ENCODE results near the gene PLPPR3. TPM values are rescaled to one million over a fixed set of nuclear protein-coding genes. Genes with fewer than 3 reads are reported as not detected.
"Not testable (repeated sequence)": the region's sequence is repeated elsewhere in the genome, so short reads cannot be mapped to it uniquely, and the experiment has no call there.

Gene PLPPR3
- total RNA-seq, 1 donor from 2014 or later: 0.39 TPM

DNA sequence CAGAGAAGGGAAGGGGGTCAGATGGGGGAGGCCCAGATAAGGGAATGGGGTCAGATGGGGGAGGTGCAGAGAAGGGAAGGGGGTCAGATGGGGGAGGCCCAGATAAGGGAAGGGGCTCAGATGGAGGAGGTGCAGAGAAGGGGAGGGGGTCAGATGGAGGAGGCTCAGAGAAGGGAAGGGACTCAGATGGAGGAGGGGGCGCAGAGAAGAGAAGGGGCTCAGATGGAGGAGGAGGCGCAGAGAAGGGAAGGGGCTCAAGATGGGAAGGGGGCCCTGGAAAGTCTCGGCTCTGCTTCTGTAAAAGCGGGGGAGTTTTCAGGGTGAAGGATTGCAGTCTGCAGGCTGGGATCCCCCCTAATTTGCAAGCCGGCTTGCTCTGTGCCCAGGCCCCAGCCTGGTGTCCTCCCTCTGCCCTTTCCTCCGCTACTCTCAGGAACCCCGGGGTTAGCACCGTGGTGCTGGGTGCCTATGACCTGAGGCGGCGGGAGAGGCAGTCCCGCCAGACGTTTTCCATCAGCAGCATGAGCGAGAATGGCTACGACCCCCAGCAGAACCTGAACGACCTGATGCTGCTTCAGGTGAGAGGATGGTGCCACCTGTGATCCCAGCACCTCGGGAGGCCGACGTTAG, 7.5 kb upstream of the PLPPR3 start:
- no peak for DNase-seq (ENCODE audit: low read depth in 2 of 2)

DNA sequence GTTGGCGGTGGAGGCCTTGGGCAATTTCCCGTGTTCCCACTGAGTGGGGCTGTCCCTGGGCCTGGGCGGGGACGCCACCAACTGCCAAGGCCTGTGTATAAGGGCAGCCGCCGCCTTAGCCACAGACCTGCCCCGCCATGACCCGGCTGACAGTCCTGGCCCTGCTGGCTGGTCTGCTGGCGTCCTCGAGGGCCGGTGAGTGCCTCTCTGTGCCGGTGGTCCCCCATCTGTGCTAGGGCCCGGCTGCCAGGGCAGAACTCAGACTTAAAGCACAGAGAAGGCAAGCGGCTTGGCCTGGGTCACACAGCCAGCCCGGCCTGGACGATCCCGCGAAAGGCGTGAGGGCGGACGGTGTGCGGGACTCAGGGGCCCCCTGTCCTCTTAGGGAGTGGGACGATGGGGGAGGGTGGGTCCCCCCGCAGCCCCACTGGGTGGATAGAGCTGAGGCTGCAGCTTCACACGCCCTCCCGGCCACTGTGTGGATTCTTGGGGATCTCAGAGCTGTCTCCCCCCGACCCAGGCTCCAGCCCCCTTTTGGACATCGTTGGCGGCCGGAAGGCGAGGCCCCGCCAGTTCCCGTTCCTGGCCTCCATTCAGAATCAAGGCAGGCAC, 6.1 kb upstream of the PLPPR3 start, which contains the start of gene AZU1:
Gene AZU1 (plus strand): TSS at position 128 of the 612 bp plus-strand sequence. CDS start 10 bp downstream, at position 138.
- no peak for DNase-seq (ENCODE audit: low read depth in 2 of 2)

DNA sequence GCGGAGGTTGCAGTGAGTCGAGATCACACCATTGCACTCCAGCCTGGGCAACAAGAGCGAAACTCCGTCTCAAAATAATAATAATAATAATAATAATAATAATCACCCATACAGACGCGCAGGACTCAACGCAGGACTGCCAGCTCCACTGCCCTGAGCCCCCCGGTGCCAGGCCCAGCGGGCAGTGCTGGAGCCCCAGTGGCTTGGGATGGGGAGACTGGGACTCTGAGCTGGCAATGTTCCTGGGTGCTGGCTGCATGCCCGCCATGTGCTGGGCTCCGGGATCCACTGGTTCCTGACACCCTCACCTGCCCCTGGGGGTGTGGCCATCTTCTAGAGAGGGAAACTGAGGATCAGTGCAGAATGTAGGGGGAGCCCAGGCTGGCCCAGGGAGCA, 5.6 kb upstream of the PLPPR3 start:
- no peak for DNase-seq (ENCODE audit: low read depth in 2 of 2)

DNA sequence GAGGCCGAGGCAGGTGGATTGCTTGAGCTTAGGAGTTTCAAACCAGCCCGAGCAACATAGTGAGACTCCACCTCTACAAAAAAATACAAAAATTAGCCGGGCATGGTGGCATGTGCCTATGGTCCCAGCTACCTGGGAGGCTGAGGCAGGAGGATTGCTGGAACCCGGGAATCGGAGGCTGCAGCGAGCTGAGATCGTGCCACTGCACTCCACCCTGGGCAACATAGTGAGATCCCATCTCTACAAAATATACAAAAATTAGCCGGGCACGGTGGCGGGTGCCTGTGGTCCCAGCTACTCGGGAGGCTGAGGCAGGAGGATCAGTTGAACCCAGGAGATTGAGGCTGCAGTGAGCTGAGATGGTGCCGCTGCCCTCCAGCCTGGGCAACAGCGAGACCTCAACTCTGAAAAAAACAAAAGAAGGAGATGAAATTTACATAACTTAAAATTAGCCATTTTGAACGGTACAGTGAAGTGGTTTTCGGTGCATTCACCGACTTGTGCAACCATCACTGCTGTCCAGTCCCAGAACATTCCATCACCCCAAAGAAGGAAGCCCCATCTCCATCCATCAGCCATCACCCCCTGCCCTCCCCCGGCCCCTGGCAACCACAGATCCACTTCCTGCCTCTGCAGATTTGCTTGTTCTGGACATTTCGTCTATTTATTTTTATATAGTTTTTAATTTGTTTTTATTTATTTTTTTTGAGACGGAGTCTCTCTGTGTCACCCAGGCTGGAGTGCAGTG, 4.3 kb upstream of the PLPPR3 start:
- DNase-seq (ENCODE audit: low read depth in 2 of 2): no peak

DNA sequence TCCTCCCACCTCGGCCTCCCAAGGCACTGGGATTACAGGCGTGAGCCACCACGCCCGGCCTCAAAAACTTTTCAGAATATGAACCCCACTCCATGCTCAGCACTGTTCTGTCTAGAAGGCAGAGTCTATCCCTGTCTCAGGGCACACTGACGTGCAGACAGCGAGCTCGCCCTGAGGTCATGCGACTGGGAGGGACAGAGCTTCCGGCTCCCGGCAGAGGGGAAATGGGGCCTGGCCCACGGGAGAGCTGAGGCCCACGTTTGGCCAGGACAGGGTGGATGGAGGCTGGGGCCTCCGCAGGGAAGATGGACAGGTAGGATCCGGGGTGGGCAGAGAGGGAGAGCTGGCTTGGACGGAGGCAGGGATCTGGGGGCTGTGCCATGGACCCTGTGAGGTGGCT, 3.1 kb upstream of the PLPPR3 start:
- no peak for DNase-seq (ENCODE audit: low read depth in 2 of 2)

DNA sequence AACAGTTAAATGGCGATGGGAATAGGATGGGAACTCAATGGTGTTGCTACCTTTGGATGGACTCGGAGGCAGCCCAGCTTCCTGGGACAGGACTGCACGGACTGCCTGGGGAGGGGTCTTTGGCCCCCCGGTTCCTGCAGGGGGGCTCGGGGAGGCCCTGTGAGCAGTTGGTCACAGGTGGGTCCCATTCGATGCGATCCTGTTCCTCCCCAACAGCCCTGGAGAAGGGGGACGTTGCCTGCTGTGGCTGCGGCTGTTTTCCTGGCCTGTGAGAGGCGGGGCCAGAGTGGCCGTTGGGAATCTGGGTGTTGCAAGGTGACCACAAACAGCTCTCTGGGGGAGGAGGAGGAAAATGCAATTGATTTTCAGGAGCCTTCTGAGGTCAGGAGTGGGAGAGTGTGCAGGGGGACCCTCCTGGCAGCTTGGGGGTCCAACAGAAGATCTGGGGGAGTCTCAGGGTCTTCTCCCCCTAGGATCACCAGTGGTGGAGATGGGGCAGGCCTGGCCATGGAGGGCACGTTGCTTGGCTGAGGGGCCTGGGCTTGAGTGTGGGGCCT, 1.9 kb upstream of the PLPPR3 start:
- no peak for DNase-seq (ENCODE audit: low read depth in 2 of 2)

DNA sequence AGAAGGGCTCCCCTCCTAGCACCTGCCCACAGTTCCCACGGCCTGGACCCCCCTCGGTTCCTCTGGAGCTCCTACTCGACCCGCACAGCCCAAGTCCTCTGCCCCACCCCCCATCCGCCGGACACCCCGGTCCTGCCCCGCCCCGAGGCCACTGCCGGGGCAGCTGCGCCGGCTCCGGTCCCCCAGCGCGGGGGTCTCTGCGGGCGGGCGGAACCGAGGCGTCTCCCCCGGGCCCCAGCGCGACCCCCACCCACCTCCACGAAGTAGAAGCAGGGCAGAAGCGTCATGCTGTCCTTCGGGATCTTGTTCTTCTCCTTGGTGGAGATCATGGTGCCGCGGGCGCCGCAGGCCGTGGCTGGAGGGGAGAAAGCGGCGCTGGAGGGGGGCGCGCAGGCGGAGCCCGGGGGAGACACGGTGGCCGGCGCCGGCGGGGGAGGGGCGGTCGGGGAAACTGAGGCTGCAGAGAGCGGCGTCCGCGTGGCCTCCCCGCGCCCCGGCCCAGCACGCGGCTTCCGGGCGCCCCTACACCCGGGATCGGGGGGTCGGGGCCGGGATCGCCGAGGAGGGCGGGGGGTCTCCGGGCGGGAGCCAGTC, 427 bp downstream of the PLPPR3 start:
- no peak for DNase-seq (ENCODE audit: low read depth in 2 of 2)

DNA sequence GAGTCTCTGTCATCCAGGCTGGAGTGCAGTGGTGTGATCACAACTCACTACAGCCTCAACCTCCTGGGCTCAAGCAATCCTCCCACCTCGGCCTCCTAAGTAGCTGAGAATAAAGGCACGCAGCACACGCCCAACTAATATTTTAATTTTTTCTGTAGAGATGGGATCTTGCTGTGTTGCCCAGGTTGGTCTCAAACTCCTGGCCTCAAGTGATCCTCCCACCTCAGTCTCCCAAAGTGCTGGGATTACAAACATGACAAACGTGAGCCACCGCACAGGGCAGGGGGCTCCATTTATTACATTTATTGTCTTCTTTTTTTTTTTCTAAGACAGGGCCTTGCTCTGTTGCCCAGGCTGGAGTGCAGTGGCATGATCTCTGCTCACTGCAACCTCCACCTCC, 1.5 kb downstream of the PLPPR3 start:
- DNase-seq (ENCODE audit: low read depth in 2 of 2): not testable (repeated sequence)

DNA sequence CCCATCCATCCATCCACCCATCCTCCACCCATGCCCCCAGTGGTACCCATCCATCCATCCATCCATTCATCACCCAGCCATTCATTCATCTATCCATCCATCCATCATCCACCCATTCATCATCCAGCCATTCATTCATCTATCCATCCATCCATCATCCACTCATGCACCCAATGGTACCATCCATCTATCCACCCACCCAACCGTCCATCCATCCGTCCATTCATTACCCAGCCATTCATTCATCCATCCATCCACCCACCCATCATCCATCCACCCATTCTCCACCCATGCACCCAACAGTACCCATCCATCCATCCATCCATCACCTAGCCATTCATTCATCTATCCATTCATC, 5.3 kb downstream of the PLPPR3 start:
- no peak for DNase-seq (ENCODE audit: low read depth in 2 of 2)

DNA sequence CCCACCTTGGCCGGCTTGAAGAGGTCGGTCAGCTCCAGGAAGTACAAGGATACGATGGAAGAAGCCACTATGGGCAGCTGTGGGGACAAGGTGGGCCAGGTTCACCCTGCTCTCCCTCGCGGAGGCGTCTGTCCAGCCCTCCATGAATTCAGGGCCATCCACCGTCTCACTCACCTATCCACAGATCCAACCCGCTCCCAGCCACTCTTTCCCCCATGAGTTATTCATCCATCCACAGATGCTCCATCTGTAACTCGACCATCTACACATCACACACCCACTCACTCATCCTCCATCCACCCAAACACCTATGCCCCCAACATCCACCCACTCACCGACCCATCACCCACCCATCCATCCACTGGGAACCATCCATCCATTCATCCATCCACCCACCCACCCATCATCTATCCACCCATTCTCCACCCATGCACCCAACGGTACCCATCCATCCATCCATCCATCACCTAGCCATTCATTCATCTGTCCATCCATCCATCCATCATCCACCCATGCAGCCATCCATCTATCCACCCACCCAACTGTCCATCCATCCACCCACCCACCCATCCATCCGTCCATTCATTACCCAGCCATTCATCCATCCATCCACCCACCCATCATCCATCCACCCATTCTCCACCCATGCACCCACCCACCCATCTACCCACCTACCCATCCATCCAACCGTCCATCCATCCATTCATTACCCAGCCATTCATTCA, 5.8 kb downstream of the PLPPR3 start:
- DNase-seq (ENCODE audit: low read depth in 2 of 2): no peak

DNA sequence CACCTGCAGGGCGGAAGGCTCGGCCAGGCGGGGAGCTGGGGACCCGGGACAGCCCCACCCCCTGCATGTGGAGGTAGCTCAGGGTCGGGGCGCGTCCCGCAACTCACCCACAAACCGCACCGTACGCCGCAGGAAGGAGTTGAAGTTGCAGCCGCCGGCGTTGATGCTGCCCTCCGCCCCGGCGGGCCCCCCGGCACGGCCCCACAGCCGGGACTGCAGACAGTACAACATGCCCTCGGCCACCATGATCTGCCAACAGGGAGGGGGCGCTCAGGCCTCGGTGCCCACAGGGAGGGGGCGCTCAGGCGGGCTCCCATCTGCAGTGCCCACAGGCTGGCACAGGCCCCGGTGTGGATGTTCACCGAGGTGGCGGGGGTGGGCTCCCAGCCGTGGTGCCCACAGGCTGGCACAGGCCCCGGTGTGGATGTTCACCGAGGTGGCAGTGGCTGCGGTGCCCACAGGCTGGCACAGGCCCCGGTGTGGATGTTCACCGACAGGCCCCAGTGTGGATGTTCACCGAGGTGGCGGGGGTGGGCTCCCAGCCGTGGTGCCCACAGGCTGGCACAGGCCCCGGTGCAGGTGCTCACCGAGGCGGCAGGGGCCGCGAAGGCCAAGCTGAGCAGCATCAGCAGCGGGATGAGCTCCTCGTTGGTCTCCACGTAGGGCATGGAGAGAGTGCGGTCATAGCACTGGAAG, 6.5 kb downstream of the PLPPR3 start:
- DNase-seq (ENCODE audit: low read depth in 2 of 2): no peak

DNA sequence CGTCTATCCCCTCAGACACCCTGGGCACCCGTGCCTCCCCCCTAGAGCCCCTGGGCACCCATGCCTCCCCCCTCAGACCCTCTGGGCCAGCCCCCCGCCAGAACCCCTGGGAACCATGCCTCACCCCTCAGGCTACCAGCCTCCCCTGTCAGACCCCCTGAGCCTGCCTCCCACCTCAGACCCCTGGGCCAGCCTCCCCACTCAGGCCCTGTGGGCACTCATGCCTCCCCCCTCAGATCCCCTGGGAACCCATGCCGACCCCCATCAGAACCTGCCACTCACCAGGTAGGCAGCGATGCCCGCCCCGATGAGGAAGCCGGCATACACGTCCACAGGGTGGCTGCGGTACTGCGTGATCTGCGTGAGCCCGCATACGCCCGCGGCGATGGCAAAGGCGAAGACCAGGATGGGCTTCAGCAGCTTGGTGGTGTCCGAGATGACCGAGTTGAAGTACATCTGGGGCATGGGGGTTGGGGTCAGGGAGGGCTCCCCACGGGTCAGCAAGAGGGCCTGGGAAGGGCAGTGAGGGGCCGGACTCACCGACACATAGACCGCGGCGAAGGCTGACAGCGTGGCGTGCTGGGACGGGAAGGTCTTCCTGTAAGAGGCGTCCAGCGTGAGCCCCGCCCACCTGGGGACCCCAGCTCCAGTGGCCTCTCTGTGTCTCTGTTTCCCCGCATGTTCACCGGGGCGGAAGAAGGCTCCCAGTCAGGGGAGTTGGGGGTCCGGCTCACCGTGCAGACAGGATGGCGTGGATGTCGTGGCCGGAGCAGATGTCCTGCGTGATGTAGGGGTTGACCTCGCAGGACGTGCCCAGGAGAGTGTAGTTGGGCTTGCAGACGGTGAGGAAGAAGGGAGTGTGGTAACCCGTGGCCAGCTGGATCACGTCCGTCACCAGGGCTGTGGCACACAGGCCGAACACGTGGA, 7.3 kb downstream of the PLPPR3 start:
- DNase-seq (ENCODE audit: low read depth in 2 of 2): no peak

DNA sequence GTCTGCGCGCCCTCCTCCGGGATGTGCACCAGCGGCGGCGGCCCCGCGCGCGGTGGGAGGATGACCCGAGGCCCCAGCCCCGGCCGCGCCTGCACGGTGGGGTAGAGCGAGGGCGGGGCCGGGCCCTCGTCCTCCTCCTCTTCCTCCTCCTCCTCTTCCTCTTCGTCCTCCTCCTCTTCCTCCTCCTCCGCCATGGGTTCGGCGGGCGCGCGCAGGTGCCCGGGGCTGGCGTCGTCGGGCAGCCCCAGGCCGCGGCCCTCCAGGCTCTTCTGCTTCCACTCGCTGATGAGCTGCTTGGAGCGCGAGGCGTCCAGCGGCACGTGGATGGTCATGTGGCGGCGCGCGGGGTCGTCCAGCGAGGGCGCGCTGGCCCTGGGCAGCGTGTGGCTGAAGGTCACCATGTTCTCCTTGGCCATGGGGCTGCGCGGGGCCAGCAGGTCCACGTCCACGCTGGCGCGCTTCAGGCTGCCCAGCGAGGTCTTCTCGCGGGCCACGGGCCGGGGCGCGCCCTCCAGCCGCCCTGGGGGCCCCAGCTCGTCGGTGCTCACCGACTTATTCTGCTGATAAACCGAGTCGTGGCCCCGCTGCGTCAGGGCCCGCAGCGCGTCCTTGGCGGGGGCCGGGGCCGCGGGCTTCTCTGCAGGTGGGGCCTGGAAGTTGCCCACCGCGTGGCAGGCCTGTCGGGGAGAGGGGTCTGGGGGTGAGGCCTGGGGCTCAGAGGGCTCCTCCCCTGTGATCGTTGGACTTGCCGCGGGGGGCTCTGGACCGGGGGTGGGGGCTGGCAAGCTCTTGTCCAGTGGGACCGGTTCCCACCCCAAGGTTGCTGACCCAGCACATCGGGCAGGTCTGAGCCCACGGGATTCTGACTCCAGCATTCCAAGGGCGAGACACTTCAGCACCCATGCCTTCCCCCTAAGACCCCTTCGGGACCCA, 8.3 kb downstream of the PLPPR3 start:
- no peak for DNase-seq (ENCODE audit: low read depth in 2 of 2)

DNA sequence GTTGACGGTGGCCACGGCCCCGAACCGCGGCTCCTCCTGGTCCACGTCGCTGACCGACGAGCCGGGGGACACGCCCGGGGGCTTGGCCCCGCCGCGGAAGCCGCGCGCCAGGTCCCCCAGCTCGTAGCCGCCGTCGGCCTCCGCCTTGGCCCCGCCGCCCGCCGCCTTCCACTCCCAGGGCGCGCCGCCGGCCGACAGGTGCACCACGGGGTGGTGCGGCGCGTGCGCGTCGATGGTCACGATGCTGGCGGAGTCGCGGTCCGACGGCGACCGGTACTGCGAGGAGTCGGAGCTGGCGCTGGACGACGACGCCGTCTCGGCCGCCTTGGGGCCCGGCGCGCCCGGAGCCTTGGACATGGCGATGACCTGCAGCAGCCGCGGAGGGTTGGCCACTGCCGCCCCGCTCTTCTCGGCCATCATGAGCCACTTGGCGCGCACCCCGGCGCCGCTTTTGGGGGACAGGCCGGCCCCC, 9.0 kb downstream of the PLPPR3 start:
- DNase-seq (ENCODE audit: low read depth in 2 of 2): no peak

DNA sequence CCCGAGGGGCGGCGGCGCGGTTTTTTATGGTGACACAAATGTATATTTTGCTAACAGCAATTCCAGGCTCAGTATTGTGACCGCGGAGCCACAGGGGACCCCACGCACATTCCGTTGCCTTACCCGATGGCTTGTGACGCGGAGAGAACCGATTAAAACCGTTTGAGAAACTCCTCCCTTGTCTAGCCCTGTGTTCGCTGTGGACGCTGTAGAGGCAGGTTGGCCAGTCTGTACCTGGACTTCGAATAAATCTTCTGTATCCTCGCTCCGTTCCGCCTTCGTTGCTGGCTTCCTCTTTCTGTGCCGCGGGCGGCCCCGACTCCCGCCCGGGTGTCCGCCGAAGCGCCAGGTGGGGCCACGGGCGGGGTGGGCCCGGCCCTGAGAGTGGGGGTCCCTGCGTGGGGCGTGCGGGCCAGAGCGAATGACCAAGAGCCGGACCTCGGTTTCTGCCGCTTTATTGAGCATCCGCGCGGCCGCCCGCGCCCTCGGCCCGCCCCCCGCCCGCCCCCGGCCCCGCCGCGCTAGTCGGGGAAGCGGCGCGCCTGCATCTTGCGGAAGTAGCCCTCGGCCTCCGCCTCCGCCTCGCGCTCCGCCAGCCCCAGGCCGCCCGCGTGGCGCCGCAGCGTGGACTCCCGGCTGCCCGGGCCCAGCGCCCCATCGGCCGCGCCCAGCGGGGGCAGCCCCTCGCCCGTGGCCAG, 9.6 kb downstream of the PLPPR3 start:
- no peak for DNase-seq (ENCODE audit: low read depth in 2 of 2)

DNA sequence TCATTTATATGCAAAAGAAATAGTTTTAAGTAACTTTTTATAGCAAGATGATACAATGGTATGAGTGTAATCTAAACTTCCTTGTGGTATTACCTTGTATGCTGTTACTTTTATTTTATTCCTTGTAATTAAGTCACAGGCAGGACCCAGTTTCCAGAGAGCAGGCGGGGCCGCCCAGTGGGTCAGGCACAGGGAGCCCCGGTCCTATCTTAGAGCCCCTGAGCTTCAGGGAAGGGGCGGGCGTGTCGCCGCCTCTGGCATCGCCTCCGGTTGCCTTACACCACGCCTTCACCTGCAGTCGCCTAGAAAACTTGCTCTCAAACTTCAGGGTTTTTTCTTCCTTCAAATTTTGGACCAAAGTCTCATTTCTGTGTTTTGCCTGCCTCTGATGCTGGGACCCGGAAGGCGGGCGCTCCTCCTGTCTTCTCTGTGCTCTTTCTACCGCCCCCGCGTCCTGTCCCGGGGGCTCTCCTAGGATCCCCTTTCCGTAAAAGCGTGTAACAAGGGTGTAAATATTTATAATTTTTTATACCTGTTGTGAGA, 10.2 kb downstream of the PLPPR3 start:
- no peak for DNase-seq (ENCODE audit: low read depth in 2 of 2)

DNA sequence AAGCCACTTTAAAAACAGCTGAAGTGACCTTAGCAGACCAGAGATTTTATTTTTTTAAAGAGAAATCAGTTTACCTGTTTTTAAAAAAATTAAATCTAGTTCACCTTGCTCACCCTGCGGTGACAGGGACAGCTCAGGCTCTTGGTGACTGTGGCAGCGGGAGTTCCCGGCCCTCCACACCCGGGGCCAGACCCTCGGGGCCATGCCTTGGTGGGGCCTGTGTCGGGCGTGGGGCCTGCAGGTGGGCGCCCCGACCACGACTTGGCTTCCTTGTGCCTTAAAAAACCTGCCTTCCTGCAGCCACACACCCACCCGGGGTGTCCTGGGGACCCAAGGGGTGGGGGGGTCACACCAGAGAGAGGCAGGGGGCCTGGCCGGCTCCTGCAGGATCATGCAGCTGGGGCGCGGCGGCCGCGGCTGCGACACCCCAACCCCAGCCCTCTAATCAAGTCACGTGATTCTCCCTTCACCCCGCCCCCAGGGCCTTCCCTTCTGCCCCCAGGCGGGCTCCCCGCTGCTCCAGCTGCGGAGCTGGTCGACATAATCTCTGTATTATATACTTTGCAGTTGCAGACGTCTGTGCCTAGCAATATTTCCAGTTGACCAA, 10.8 kb downstream of the PLPPR3 start:
- DNase-seq (ENCODE audit: low read depth in 2 of 2): no peak

Measured in dermis microvascular lymphatic vessel endothelial cell (primary cell).